A549 (cell line): ENCODE data around the gene FAM120A.

Experiments used
- CTCF ChIP-seq: fragments of >200 bp; sonication (Bioruptor Twin); formaldehyde crosslinking; IDR thresholded peaks from 3 replicates; pipeline ENCODE4 v1.5.1; 2016
- EP300 ChIP-seq, 2 experiments: fragments of >200 bp; sonication (Bioruptor Twin); formaldehyde crosslinking; IDR thresholded peaks; 2 replicates in 1 of 2; 3 replicates in 1 of 2; pipeline ENCODE4 v1.6.1; 2016 to 2017
- POLR2A ChIP-seq: IDR thresholded peaks from 2 replicates; pipeline ENCODE4 v1.6.1; 2012; ENCODE audit warnings: mild to moderate bottlenecking, low read length
- RCOR1 ChIP-seq: fragments of 150-350 bp; IDR thresholded peaks from 2 replicates; pipeline ENCODE4 v1.6.1; 2014; ENCODE audit warnings: antibody characterized with exemption, low read length, low read depth
- REST ChIP-seq: fragments of 200-600 bp; sonication (generic); IDR thresholded peaks from 2 replicates; pipeline ENCODE4 v1.6.1; 2016; ENCODE audit warnings: antibody characterized with exemption, mild to moderate bottlenecking, moderate library complexity
- TP53 ChIP-seq: fragments of 250-450 bp; sonication (Bioruptor Pico); IDR thresholded peaks from 2 replicates; pipeline ENCODE4 v1.5.0; 2021; ENCODE audit warnings: mild to moderate bottlenecking, moderate library complexity
- TF ChIP-seq, protein P1 (sequence below): fragments of 450-650 bp; IDR thresholded peaks from 2 replicates; pipeline ENCODE4 v1.6.1; 2014; ENCODE audit warnings: antibody characterized with exemption
- TF ChIP-seq, protein P2 (sequence below): IDR thresholded peaks from 2 replicates; pipeline ENCODE4 v1.6.1; 2012
- TF ChIP-seq, protein P3 (sequence below): IDR thresholded peaks from 2 replicates; pipeline ENCODE4 v1.6.1; 2012

DNA sequence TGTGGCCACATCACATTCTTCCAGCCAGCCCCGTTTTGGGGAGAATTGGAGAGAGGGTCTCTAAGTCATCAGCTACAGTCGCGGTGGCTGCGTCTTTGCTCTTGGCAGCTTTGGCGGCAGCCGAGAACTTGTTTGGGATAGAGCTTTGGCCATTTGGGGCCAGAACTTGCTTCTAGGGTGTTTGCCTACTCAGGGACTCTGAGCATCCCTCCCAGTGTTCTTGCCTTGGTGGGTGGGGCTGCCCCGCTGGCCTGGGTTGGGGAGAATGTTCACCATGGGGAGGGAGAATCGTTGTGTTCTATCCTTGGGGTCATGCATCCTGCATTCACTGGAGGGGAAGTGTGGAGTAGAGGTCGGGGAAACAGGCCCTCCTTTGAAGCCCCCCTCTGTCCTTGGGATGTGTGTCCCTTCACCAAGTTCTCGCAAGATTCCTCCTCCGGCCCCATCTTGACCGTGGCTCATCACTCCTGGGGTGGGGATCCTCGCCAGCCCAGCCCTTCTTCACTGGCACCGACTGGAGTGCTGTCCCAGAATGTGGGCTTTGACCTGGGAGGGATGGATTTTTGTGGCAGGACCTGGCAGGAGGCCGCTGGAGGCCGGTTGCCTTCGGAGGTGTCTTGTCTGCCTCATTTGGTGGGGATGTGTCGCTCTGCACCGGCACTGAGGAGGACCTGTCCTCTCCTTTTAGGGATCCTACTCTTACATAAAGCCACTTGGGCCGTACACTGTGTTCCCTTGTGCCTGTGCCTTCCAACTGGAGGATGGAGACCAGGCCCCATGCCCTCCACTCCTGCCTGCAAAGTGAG is 128.4 kb downstream of the FAM120A start:
- TF ChIP-seq POLR2A (no peak), EP300 (IDR thresholded peaks at IDR 0.05) (no peak), RCOR1 (no peak), TP53 (no peak), CTCF (no peak), REST (no peak)
- TF ChIP-seq, protein P1, sequence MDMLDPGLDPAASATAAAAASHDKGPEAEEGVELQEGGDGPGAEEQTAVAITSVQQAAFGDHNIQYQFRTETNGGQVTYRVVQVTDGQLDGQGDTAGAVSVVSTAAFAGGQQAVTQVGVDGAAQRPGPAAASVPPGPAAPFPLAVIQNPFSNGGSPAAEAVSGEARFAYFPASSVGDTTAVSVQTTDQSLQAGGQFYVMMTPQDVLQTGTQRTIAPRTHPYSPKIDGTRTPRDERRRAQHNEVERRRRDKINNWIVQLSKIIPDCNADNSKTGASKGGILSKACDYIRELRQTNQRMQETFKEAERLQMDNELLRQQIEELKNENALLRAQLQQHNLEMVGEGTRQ: no peak
- TF ChIP-seq, protein P2, sequence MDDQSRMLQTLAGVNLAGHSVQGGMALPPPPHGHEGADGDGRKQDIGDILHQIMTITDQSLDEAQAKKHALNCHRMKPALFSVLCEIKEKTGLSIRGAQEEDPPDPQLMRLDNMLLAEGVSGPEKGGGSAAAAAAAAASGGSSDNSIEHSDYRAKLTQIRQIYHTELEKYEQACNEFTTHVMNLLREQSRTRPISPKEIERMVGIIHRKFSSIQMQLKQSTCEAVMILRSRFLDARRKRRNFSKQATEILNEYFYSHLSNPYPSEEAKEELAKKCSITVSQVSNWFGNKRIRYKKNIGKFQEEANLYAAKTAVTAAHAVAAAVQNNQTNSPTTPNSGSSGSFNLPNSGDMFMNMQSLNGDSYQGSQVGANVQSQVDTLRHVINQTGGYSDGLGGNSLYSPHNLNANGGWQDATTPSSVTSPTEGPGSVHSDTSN: no peak
- TF ChIP-seq, protein P3, sequence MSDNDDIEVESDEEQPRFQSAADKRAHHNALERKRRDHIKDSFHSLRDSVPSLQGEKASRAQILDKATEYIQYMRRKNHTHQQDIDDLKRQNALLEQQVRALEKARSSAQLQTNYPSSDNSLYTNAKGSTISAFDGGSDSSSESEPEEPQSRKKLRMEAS: no peak
